ENCODE results near the gene SEMA6C.

- TF ChIP-seq CTCF (conservative IDR thresholded peaks at IDR 0.05; ENCODE audit: low read length) = no peak
- TF ChIP-seq EZH2phosphoT487 (IDR thresholded peaks at IDR 0.05; ENCODE audit: borderline replicate concordance) = no peak
Measured at GRCh38 chr1:151113877-151114276, 32.6 kb downstream of the SEMA6C start.

Data from Loucy (cell line).